GM23338 (cell line): ENCODE data around the gene MPC2. TPM values are rescaled to one million over a fixed set of nuclear protein-coding genes. Genes with fewer than 3 reads are reported as not detected.

Experiments
- ATAC-seq: fragments of 200-7000 bp; cut with Tn5 transposase; 3 replicates; pipeline ENCODE4 v1.9.1; 2020
- DNase-seq: peaks from one replicate; pipeline ENCODE4 v3.0.0-alpha.2; 2015; ENCODE audit warnings: low spot score
- H2AFZ ChIP-seq: fragments of 200-600 bp; sonication (generic); 2 replicates; pipeline ENCODE4 v1.8.0; 2016; ENCODE audit warnings: antibody characterized with exemption, mild to moderate bottlenecking, moderate library complexity
- H3F3A ChIP-seq: fragments of 200-600 bp; sonication (generic); replicated peaks from 2 replicates; pipeline ENCODE4 v1.8.0; 2017; ENCODE audit warnings: antibody characterized with exemption, mixed run types, low read depth
- H3K27ac ChIP-seq: fragments of 200-600 bp; sonication (generic); 2 replicates; pipeline ENCODE4 v1.6.1; 2016; ENCODE audit warnings: low read depth
- H3K27me3 ChIP-seq: fragments of 200-600 bp; sonication (generic); 2 replicates; pipeline ENCODE4 v1.8.0; 2016; ENCODE audit warnings: mild to moderate bottlenecking, mixed run types, moderate library complexity; ENCODE audit not compliant: insufficient read depth
- H3K36me3 ChIP-seq: fragments of 200-600 bp; sonication (generic); 2 replicates; pipeline ENCODE4 v1.8.0; 2016; ENCODE audit warnings: mild to moderate bottlenecking; ENCODE audit not compliant: insufficient read depth
- H3K4me1 ChIP-seq: fragments of 200-600 bp; sonication (generic); 2 replicates; pipeline ENCODE4 v1.8.0; 2016; ENCODE audit warnings: mild to moderate bottlenecking, moderate library complexity; ENCODE audit not compliant: insufficient read depth
- H3K4me2 ChIP-seq: fragments of 200-600 bp; sonication (generic); 2 replicates; pipeline ENCODE4 v1.7.1; 2017; ENCODE audit warnings: mixed run types
- H3K4me3 ChIP-seq: fragments of 200-600 bp; sonication (generic); 2 replicates; pipeline ENCODE4 v1.6.1; 2016; ENCODE audit warnings: mixed run types
- H3K79me2 ChIP-seq: fragments of 200-600 bp; sonication (generic); replicated peaks from 2 replicates; pipeline ENCODE4 v1.8.0; 2017; ENCODE audit warnings: mild to moderate bottlenecking; ENCODE audit not compliant: insufficient read depth
- H3K9me2 ChIP-seq: fragments of 200-600 bp; sonication (generic); 2 replicates; pipeline ENCODE4 v1.8.0; 2017; ENCODE audit not compliant: insufficient read depth
- H4K20me1 ChIP-seq: fragments of 200-600 bp; sonication (generic); replicated peaks from 2 replicates; pipeline ENCODE4 v1.8.0; 2017; ENCODE audit warnings: mild to moderate bottlenecking; ENCODE audit not compliant: insufficient read depth
- H3K27ac Mint-ChIP-seq: 2 replicates; pipeline ENCODE4 v1.8.0; 2020; ENCODE audit warnings: inconsistent platforms, mild to moderate bottlenecking, moderate library complexity, mixed read lengths
- H3K27me3 Mint-ChIP-seq: 3 replicates; pipeline ENCODE4 v1.8.0; 2022; ENCODE audit warnings: low read depth, mild to moderate bottlenecking, moderate library complexity, mixed read lengths, inconsistent platforms; ENCODE audit not compliant: insufficient read depth, poor library complexity
- H3K36me3 Mint-ChIP-seq: 3 replicates; pipeline ENCODE4 v1.8.0; 2021; ENCODE audit warnings: low read depth, mild to moderate bottlenecking, inconsistent platforms, moderate library complexity, mixed read lengths
- H3K4me1 Mint-ChIP-seq: 3 replicates; pipeline ENCODE4 v1.8.0; 2020; ENCODE audit warnings: mild to moderate bottlenecking, inconsistent platforms, mixed read lengths
- H3K4me3 Mint-ChIP-seq: 3 replicates; pipeline ENCODE4 v1.8.0; 2021; ENCODE audit warnings: moderate library complexity, mild to moderate bottlenecking, inconsistent platforms, mixed read lengths
- H3K9me3 Mint-ChIP-seq: 3 replicates; pipeline ENCODE4 v1.8.0; 2020; ENCODE audit warnings: moderate library complexity, mild to moderate bottlenecking, inconsistent platforms, mixed read lengths
- CREB1 ChIP-seq: fragments of 250-450 bp; sonication (Bioruptor Pico); IDR thresholded peaks from 2 replicates; pipeline ENCODE4 v1.5.0; 2020; ENCODE audit warnings: low read depth, mild to moderate bottlenecking, moderate library complexity
- CTCF ChIP-seq, 2 experiments: fragments of 200-600 bp in 1 of 2; sonication (generic) in 1 of 2; conservative IDR thresholded peaks; 2 replicates each; pipeline versions ENCODE4 v1.5.1 to v1.6.1; 2016 to 2017; ENCODE audit warnings: antibody characterized with exemption in 2 of 2, low read depth in 2 of 2, mild to moderate bottlenecking in 2 of 2, moderate library complexity in 1 of 2
- EZH2 ChIP-seq: fragments of 200-600 bp; sonication (generic); IDR thresholded peaks from one replicate; pipeline ENCODE4 v1.8.0; 2017; ENCODE audit warnings: antibody characterized with exemption, mild to moderate bottlenecking, low read depth; ENCODE audit not compliant: unreplicated experiment
- EZH2phosphoT487 ChIP-seq: fragments of 200-600 bp; sonication (generic); IDR thresholded peaks from one replicate; pipeline ENCODE4 v1.8.1; 2018; ENCODE audit warnings: antibody characterized with exemption; ENCODE audit not compliant: unreplicated experiment
- JUNB ChIP-seq: IDR thresholded peaks from one replicate; pipeline ENCODE4 v1.6.1; 2016; ENCODE audit warnings: antibody characterized with exemption; ENCODE audit not compliant: unreplicated experiment
- NANOG ChIP-seq: IDR thresholded peaks from 2 replicates; pipeline ENCODE4 v1.6.1; 2016; ENCODE audit warnings: antibody characterized with exemption, borderline replicate concordance
- STAT1 ChIP-seq: IDR thresholded peaks from one replicate; pipeline ENCODE4 v1.6.1; 2016; ENCODE audit warnings: antibody characterized with exemption; ENCODE audit not compliant: unreplicated experiment
- ZNF331 ChIP-seq: fragments of 250-450 bp; sonication (Bioruptor Pico); IDR thresholded peaks from 2 replicates; pipeline ENCODE4 v1.5.0; 2020; ENCODE audit warnings: low read depth, mild to moderate bottlenecking, moderate library complexity
- ZNF462 ChIP-seq: fragments of 250-450 bp; sonication (Bioruptor Pico); IDR thresholded peaks from 2 replicates; pipeline ENCODE4 v1.5.0; 2020; ENCODE audit warnings: mild to moderate bottlenecking, moderate library complexity
- polyA plus RNA-seq: library from polyadenylated mRNA; unstranded; fragments of >200 nt; fragmentation: Nextera tagmentation; extraction: Ambion mirVana; gene quantifications from 2 replicates; pipeline ENCODE4 v1.2.1, GENCODE V29; 2016
- total RNA-seq: library from RNA; depleted of rRNA; stranded (reverse); fragments of >200 nt; shearing (Covaris generic); gene quantifications from 2 replicates; pipeline ENCODE4 v1.2.3, GENCODE V29; 2014
- TF ChIP-seq, protein P1 (sequence below): IDR thresholded peaks from 2 replicates; pipeline ENCODE4 v1.6.1; 2016; ENCODE audit warnings: antibody characterized with exemption
- TF ChIP-seq, protein P2 (sequence below): IDR thresholded peaks from one replicate; pipeline ENCODE4 v1.6.1; 2018; ENCODE audit warnings: antibody characterized with exemption; ENCODE audit not compliant: unreplicated experiment

MPC2 gene
- total and polyA plus RNA-seq, 2 experiments from 2014 or later = 21.6 to 76.9 TPM

- no peak for TF ChIP-seq EZH2phosphoT487
- TF ChIP-seq, protein P1, sequence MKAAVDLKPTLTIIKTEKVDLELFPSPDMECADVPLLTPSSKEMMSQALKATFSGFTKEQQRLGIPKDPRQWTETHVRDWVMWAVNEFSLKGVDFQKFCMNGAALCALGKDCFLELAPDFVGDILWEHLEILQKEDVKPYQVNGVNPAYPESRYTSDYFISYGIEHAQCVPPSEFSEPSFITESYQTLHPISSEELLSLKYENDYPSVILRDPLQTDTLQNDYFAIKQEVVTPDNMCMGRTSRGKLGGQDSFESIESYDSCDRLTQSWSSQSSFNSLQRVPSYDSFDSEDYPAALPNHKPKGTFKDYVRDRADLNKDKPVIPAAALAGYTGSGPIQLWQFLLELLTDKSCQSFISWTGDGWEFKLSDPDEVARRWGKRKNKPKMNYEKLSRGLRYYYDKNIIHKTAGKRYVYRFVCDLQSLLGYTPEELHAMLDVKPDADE = no peak
These were observed 24.6 kb downstream of the MPC2 start (continued) for GRCh38 chr1:167912294-167912693.

GRCh38 chr1:167911413-167911812 is 25.5 kb downstream of the MPC2 start:
- H3K36me3 ChIP-seq = peaks cover 9% of the 10 kb centered on the region; the same call in 1 of the 2 replicates
- H4K20me1 ChIP-seq = no peaks in the 10 kb centered on the region
- Mint-ChIP-seq H3K4me1 (peaks cover 19% of the 10 kb centered on the region), H3K27me3 (peaks cover 1% of the 10 kb centered on the region), H3K36me3 (peaks cover 14% of the 10 kb centered on the region), H3K27ac (no peak overlapping the region), H3K4me3 (no peak overlapping the region), H3K9me3 (peaks cover 22% of the 10 kb centered on the region)
- H3K27ac ChIP-seq = peak overlapping the region; percentile 48
- no peak overlapping the region for H3K4me3 ChIP-seq
- H3K27me3 ChIP-seq = no peaks in the 10 kb centered on the region
- no peak for ATAC-seq
- H3F3A ChIP-seq = no peaks in the 10 kb centered on the region
- no peak overlapping the region for H2AFZ ChIP-seq
- H3K4me2 ChIP-seq = peak overlapping the region; percentile 35; the same call in 1 of the 2 replicates
- H3K79me2 ChIP-seq = no peaks in the 10 kb centered on the region
- DNase-seq = no peak
- H3K9me2 ChIP-seq = no peaks in the 10 kb centered on the region
- peaks cover 27% of the 10 kb centered on the region for H3K4me1 ChIP-seq
- TF ChIP-seq, protein P2, sequence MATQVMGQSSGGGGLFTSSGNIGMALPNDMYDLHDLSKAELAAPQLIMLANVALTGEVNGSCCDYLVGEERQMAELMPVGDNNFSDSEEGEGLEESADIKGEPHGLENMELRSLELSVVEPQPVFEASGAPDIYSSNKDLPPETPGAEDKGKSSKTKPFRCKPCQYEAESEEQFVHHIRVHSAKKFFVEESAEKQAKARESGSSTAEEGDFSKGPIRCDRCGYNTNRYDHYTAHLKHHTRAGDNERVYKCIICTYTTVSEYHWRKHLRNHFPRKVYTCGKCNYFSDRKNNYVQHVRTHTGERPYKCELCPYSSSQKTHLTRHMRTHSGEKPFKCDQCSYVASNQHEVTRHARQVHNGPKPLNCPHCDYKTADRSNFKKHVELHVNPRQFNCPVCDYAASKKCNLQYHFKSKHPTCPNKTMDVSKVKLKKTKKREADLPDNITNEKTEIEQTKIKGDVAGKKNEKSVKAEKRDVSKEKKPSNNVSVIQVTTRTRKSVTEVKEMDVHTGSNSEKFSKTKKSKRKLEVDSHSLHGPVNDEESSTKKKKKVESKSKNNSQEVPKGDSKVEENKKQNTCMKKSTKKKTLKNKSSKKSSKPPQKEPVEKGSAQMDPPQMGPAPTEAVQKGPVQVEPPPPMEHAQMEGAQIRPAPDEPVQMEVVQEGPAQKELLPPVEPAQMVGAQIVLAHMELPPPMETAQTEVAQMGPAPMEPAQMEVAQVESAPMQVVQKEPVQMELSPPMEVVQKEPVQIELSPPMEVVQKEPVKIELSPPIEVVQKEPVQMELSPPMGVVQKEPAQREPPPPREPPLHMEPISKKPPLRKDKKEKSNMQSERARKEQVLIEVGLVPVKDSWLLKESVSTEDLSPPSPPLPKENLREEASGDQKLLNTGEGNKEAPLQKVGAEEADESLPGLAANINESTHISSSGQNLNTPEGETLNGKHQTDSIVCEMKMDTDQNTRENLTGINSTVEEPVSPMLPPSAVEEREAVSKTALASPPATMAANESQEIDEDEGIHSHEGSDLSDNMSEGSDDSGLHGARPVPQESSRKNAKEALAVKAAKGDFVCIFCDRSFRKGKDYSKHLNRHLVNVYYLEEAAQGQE = no peak
- TF ChIP-seq EZH2phosphoT487 (no peak), ZNF462 (CRISPR knock-in tag) (no peak), CTCF (conservative IDR thresholded peaks at IDR 0.05; ENCODE audit: low read depth in 2 of 2) (no peak), CREB1 (CRISPR knock-in tag) (no peak), NANOG (no peak), EZH2 (no peak), STAT1 (no peak), JUNB (no peak), ZNF331 (no peak)
- TF ChIP-seq, protein P1 = no peak
